ENCODE data around the gene PKHD1.

The PKHD1 gene

DNA sequence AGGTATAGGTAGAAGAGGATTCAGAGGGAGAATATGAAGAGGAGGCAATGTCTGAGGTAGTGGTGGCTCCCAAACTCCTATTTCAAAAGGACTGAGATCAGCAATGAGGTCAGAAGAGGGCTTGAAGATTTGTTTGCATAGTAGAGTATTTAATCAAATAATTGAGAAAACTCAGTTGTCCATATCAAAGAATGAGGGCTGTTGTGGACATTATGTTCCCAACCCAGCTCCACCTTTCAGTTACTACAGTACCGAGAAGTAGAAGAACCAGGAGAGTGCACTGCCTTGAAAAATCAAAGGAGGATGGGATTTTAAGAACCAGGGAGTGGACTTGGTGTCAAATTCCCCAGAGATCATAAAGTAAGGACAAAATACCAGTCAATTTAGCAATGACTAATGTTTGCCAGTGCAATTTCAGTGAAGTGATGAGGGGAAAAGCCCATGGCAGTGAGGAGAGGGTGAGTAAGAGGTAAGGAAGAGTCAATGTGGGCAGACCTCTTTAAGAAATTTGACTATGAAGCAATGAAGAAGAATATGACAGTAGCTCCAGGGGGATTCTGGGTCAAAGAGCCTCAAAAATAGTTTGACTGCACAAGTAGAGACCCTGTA lies 382.4 kb downstream of the PKHD1 start:
- TF ChIP-seq, protein P1, sequence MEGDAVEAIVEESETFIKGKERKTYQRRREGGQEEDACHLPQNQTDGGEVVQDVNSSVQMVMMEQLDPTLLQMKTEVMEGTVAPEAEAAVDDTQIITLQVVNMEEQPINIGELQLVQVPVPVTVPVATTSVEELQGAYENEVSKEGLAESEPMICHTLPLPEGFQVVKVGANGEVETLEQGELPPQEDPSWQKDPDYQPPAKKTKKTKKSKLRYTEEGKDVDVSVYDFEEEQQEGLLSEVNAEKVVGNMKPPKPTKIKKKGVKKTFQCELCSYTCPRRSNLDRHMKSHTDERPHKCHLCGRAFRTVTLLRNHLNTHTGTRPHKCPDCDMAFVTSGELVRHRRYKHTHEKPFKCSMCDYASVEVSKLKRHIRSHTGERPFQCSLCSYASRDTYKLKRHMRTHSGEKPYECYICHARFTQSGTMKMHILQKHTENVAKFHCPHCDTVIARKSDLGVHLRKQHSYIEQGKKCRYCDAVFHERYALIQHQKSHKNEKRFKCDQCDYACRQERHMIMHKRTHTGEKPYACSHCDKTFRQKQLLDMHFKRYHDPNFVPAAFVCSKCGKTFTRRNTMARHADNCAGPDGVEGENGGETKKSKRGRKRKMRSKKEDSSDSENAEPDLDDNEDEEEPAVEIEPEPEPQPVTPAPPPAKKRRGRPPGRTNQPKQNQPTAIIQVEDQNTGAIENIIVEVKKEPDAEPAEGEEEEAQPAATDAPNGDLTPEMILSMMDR (IDR thresholded peaks at IDR 0.05; ENCODE audit: extremely low read depth, missing control alignments): no peak
- no peak for DNase-seq (ENCODE audit: low spot score)

DNA sequence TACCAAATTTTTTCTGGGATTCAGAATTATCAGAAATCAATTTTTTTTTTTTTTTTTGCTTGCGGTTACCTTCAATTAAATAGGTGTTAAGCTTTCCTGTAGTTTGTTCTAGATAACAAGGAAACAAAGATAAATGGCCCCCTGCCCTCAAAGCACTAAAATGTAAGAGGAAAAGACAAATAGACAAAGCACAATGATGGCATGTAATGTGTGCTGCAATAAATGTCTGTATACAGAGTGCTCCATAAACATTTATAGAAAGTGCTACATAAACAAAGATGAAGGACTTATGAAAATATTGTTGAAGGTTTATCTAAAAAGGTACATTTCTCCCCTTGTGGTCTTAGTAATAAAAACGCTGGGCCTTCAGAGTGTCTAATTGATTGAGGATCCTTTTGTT lies 384.6 kb downstream of the PKHD1 start:
- DNase-seq (ENCODE audit: low spot score): no peak
- TF ChIP-seq, protein P1 (IDR thresholded peaks at IDR 0.05; ENCODE audit: extremely low read depth, missing control alignments): no peak

DNA sequence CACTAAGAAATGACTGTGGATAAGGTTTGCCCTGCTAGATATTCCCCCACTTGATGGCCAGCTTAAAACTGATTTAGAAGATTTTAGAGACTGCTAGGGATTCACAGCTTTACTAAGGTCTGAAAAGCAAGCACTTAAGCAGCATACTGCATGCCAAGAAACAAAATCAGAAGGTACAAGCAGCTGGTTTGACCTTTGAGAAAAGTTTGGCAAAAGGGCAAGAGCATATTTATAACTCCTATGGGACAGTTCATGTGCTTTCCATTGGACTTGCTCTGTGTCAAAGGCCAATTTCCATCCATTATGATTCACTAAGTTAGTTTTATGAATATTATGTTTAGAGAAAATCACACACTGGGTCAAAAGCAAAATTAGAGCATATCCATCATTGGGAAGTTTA lies 402.8 kb downstream of the PKHD1 start:
- no peak for DNase-seq (ENCODE audit: low spot score)
- TF ChIP-seq, protein P1 (IDR thresholded peaks at IDR 0.05; ENCODE audit: extremely low read depth, missing control alignments): no peak

DNA sequence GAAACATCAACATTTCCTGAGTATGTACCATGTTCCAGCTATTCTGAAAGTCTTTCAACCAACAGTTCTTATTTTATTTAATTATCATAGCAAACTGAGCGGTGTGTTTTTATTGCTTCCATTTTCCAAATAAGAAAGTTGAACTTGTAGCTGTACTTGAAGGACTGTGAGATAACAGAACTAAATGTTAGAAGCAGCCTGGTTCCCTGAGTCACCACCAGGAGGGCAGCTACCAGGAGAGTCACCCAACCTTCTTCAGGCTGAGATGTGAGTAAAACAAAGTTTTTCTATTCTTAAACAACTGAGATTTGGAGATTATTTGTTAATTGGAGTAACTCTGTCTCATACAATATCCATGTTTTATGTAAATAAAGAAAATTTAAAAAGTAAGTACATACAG lies 403.4 kb downstream of the PKHD1 start:
- DNase-seq (ENCODE audit: low spot score): no peak
- TF ChIP-seq, protein P1 (IDR thresholded peaks at IDR 0.05; ENCODE audit: extremely low read depth, missing control alignments): no peak

DNA sequence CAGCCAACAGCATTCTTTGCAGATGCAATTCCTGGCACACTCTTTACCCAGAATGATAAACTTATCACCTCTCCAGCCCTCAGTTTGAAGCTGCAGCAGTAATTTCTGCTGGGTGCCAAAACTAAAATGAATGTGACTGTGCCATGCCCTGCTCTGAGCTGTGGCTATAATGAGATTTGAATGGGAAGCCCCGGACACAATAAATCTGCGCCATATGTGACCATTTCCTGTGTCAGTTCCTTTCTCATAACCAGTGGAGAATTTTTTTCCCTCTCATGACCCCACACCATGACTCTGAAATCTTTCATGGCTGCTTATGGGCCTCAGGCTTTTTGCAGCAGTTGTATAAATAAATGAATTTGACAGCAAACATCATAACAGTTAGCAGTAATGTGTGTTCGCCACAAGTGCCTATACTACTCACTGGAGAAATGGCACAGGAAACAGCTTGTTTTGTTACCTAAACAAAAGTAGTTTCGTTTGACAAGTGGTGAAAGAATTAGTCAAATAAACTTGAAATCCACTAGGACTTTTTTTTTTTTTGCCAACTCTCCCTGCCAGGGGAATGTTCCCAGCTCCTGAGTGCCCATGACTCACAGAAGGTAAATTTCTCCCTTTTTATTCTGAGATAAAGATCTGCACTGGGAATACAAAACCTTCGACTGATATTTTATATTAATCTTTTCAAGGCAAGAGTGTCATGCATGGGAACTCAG lies 408.4 kb downstream of the PKHD1 start:
- DNase-seq (ENCODE audit: low spot score): no peak
- TF ChIP-seq, protein P1 (IDR thresholded peaks at IDR 0.05; ENCODE audit: extremely low read depth, missing control alignments): no peak

DNA sequence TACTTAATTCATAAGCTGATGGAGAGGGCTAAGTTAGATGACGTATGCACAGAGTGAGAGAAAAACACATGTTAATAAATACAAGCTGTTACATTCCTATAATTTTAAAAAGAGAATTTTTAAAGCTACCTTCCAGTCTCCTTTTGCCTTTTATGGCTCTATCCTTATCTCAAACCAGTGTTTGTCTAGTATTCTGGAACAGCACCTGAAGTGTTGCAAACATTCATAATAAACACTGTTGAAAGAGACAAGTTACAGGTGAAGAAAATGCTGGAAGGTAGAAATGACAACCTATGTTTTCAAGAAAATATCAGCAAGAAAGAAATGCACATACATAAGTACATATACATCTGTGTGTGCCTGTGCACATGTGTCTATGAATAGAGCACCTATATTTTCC lies 409.1 kb downstream of the PKHD1 start:
- DNase-seq (ENCODE audit: low spot score): no peak
- TF ChIP-seq, protein P1 (IDR thresholded peaks at IDR 0.05; ENCODE audit: extremely low read depth, missing control alignments): no peak

DNA sequence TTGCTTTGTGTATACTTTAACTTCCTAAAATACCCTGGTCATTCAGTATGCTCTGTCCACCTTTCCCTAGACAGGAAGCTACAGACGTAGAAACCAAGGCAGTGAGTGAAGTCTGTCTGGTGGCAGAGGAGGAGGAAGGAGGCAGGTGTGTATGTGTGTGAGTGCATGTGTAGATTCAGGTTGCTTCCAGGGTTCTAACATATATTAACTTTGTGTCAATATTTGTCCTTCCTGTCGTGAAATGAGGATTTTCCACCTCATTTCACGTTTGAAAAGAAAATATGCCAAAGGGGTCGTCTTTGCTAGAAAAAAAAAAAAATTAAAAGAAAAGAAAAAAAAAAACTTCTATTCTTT lies 411.5 kb downstream of the PKHD1 start:
- no peak for DNase-seq (ENCODE audit: low spot score)
- TF ChIP-seq, protein P1 (IDR thresholded peaks at IDR 0.05; ENCODE audit: extremely low read depth, missing control alignments): no peak

All from GM20000 (cell line).